ENCODE measurements around the gene PRPSAP1. TPM values are rescaled to one million over a fixed set of nuclear protein-coding genes. Genes with fewer than 3 reads are reported as not detected.
A peak's percentile ranks its signal among the peaks of the same experiment; 100 is the strongest.

Gene PRPSAP1
- total RNA-seq, 1 experiment from 2014 or later, result 25.9 TPM

DNA sequence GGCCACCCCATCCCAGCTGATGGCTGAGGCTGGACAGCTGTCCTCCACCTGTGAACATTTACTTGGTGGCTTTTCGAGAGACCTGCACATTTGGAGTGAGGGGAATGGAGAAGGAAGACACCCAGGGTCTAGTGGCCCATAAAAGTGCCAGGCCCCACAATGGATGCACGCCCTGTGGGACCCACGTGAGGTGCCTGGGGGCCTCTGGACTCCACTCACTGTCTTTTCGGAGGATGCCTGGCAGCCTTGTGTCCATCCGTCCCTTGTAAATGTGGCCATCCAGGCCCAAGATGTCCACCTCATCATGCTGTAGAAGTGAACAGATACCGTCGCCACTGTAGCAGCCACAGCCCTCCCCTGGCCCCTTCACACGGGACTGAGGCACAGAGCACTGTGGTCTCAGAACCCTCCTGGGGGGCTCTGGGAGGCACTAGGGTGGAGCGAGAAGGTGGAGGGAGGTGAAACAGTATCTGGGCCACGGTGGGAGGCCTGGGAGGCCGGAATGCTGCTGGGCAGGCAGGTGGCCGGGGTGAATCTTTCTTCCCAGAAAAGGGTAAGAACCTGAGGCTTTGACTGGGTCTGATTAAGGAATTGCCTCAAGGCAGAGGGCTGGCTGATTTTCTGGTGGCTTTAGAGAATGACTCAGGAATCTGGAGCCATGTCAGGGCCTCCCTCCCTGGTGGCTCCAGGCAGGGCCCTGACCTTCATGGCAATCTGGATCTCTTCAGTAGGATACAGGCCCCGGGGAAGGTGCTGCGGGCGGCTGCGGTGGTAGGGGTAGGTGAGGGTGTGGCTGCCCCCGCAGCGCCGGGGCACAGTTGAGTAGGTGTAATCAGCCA lies 77.0 kb downstream of the PRPSAP1 start:
- peaks cover 6% of the 10 kb centered on the region for H3K4me1 Mint-ChIP-seq (ENCODE audit: insufficient read depth, unreplicated experiment)
- peaks cover 12% of the 10 kb centered on the region for H3K36me3 Mint-ChIP-seq (ENCODE audit: insufficient read depth, unreplicated experiment)
- TF ChIP-seq, protein P1, sequence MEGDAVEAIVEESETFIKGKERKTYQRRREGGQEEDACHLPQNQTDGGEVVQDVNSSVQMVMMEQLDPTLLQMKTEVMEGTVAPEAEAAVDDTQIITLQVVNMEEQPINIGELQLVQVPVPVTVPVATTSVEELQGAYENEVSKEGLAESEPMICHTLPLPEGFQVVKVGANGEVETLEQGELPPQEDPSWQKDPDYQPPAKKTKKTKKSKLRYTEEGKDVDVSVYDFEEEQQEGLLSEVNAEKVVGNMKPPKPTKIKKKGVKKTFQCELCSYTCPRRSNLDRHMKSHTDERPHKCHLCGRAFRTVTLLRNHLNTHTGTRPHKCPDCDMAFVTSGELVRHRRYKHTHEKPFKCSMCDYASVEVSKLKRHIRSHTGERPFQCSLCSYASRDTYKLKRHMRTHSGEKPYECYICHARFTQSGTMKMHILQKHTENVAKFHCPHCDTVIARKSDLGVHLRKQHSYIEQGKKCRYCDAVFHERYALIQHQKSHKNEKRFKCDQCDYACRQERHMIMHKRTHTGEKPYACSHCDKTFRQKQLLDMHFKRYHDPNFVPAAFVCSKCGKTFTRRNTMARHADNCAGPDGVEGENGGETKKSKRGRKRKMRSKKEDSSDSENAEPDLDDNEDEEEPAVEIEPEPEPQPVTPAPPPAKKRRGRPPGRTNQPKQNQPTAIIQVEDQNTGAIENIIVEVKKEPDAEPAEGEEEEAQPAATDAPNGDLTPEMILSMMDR (IDR thresholded peaks at IDR 0.05; ENCODE audit: unreplicated experiment), result no peak
- H3K4me3 Mint-ChIP-seq (ENCODE audit: unreplicated experiment), result no peak overlapping the region
- DNase-seq (ENCODE audit: unreplicated experiment), result peak; percentile 38
- ChIA-PET CTCF (no interaction called here), POLR2A (interaction anchor here (1.7 kb wide), 1 partner anchor 10 kb away, joined by 6 read pairs; no protein-coding TSS in a partner anchor)
- no peaks in the 10 kb centered on the region for H3K9me3 Mint-ChIP-seq (ENCODE audit: unreplicated experiment)
- no peak overlapping the region for H3K27ac Mint-ChIP-seq (ENCODE audit: low read depth, unreplicated experiment)
- intact Hi-C loops (cut with micrococcal nuclease), result loop anchor here (5.0 kb wide), 1 partner anchor 94 kb away; no protein-coding TSS in a partner anchor
- H3K27me3 Mint-ChIP-seq (ENCODE audit: insufficient read depth, unreplicated experiment), result no peaks in the 10 kb centered on the region
- no TSS peak for BruUV-seq (replicated peaks)

DNA sequence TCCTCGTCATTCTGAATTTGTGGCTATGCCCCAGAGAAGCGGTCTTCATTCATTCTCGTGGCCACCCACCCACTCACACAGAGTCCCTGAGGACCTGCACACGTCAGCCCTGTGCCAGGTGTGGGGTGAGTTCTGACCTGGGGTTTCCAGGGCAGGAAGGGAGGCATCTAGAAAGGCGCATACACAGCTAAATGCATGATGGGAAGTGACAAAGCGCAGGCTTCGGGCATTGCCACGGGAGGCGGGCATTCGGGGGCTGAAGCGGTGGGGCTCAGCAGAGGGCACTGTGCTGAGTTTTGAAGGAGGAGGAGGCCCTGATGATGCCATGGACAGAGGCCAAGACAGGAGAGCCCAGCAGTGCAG lies 77.7 kb downstream of the PRPSAP1 start:
- no peak overlapping the region for H3K27ac Mint-ChIP-seq (ENCODE audit: low read depth, unreplicated experiment)
- CTCF ChIA-PET, result no interaction called here

DNA sequence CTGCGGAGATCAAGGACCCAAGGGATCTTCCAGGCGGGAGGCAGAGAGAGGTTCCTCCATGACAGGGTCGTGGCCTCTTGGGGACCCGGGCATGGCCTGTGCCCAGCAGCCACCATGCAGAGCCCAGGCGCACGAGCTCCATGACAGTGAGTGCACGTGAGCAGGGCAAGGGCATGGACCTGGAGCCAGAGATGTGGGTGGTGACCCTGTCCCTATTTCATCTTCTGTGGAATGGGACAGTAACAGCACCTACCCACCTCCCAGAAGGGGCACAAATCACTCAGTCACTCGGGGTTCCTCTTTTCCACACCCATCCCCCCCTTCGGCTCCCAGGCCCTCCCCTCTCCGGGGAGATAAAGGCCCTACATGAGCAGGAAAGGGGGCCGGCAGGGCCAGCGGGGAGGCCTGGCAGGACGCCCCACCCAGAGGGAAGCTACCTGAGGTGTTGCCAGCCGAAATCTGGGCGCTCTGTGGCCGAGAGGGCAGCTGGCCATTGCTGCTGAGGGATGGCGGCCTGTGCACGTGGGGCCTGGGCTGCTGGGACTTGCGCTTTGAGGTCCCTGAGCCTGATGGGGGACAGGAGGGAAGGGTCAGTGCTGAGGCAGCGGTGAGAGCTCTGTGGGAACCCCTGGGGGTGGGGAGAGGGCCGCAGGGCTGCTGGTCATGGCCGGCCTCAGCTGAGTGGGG lies 78.2 kb downstream of the PRPSAP1 start:
- H3K4me3 Mint-ChIP-seq (ENCODE audit: unreplicated experiment), result no peak overlapping the region
- no peak overlapping the region for H3K27ac Mint-ChIP-seq (ENCODE audit: low read depth, unreplicated experiment)
- no peak for DNase-seq (ENCODE audit: unreplicated experiment)
- intact Hi-C loops (cut with micrococcal nuclease), result loop anchor here (5.0 kb wide), 1 partner anchor 93 kb away; no protein-coding TSS in a partner anchor
- H3K36me3 Mint-ChIP-seq (ENCODE audit: insufficient read depth, unreplicated experiment), result peaks cover 19% of the 10 kb centered on the region
- H3K4me1 Mint-ChIP-seq (ENCODE audit: insufficient read depth, unreplicated experiment), result peaks cover 6% of the 10 kb centered on the region
- no TSS peak for BruUV-seq (replicated peaks)
- TF ChIP-seq, protein P1 (IDR thresholded peaks at IDR 0.05; ENCODE audit: unreplicated experiment), result no peak
- no peaks in the 10 kb centered on the region for H3K27me3 Mint-ChIP-seq (ENCODE audit: insufficient read depth, unreplicated experiment)
- no peaks in the 10 kb centered on the region for H3K9me3 Mint-ChIP-seq (ENCODE audit: unreplicated experiment)
- CTCF ChIA-PET, result interaction anchor here (0.6 to 1.6 kb wide), 2 partner anchors 12 to 370 kb away, joined by 3 to 6 read pairs; no protein-coding TSS in a partner anchor
- POLR2A ChIA-PET, result interaction anchor here (0.7 to 1.7 kb wide), 2 partner anchors 9 to 62 kb away, joined by 3 to 6 read pairs; no protein-coding TSS in a partner anchor

More for the DNA sequence above, 77.7 kb downstream of the PRPSAP1 start:
- H3K27me3 Mint-ChIP-seq (ENCODE audit: insufficient read depth, unreplicated experiment), result no peaks in the 10 kb centered on the region
- H3K36me3 Mint-ChIP-seq (ENCODE audit: insufficient read depth, unreplicated experiment), result peaks cover 14% of the 10 kb centered on the region
- POLR2A ChIA-PET, result interaction anchor here (0.7 to 1.7 kb wide), 2 partner anchors 9 to 62 kb away, joined by 3 to 6 read pairs; no protein-coding TSS in a partner anchor
- intact Hi-C loops (cut with micrococcal nuclease), result loop anchor here (5.0 kb wide), 1 partner anchor 94 kb away; no protein-coding TSS in a partner anchor
- DNase-seq (ENCODE audit: unreplicated experiment), result no peak
- no peak overlapping the region for H3K4me3 Mint-ChIP-seq (ENCODE audit: unreplicated experiment)
- H3K9me3 Mint-ChIP-seq (ENCODE audit: unreplicated experiment), result no peaks in the 10 kb centered on the region
- TF ChIP-seq, protein P1 (IDR thresholded peaks at IDR 0.05; ENCODE audit: unreplicated experiment), result no peak
- BruUV-seq (replicated peaks), result no TSS peak
- peaks cover 6% of the 10 kb centered on the region for H3K4me1 Mint-ChIP-seq (ENCODE audit: insufficient read depth, unreplicated experiment)

All from MCF 10A (cell line).